ENCODE results near the gene PITRM1.

The PITRM1 gene

GRCh38 chr10:3203016-3203811 lies 30.6 kb upstream of the PITRM1 start:
- Histone ChIP-seq H3K9ac (no peak overlapping the region), H4K20me1 (no peaks in the 10 kb centered on the region), H3K27ac (no peak overlapping the region), H3K4me1 (peaks cover 0 to 14% (median 9%) of the 10 kb centered on the region in 10 experiments; a peak in 13 of 20 replicates), H3K4me3 (no peak overlapping the region), H3K9me3 (replicated peaks in 1 of 11) (no peaks in the 10 kb centered on the region), H3K36me3 (no peaks in the 10 kb centered on the region), H3K27me3 (peaks cover 0 to 8% (median 0%) of the 10 kb centered on the region in 11 experiments; a peak in 2 of 22 replicates), H3K4me2 (peak overlapping the region in 8 of 11 experiments; percentile 5 to 52 (median 36); a peak in 11 of 22 replicates)
- TF ChIP-seq Cebpa-rat (IDR thresholded peaks at IDR 0.05): no peak

- Histone ChIP-seq H3K4me3 (no peak overlapping the region), H3K36me3 (no peaks in the 10 kb centered on the region), H3K27me3 (peaks cover 0 to 9% (median 0%) of the 10 kb centered on the region in 11 experiments; a peak in 3 of 22 replicates), H3K9me3 (replicated peaks in 1 of 11) (no peaks in the 10 kb centered on the region), H3K27ac (no peak overlapping the region), H3K9ac (no peak overlapping the region), H3K4me2 (no peak overlapping the region), H3K4me1 (peaks cover 3 to 22% (median 12%) of the 10 kb centered on the region in 10 experiments; a peak in 12 of 20 replicates), H4K20me1 (no peaks in the 10 kb centered on the region)
- TF ChIP-seq Cebpa-rat (IDR thresholded peaks at IDR 0.05): no peak
Observed at GRCh38 chr10:3201796-3202195, 29.2 kb upstream of the PITRM1 start.

- Histone ChIP-seq H3K4me2 (no peak overlapping the region), H3K9ac (no peak overlapping the region), H4K20me1 (no peaks in the 10 kb centered on the region), H3K27me3 (peaks cover 0 to 9% (median 0%) of the 10 kb centered on the region in 11 experiments; a peak in 3 of 22 replicates), H3K27ac (no peak overlapping the region), H3K36me3 (no peaks in the 10 kb centered on the region), H3K4me1 (peaks cover 3 to 21% (median 12%) of the 10 kb centered on the region in 10 experiments; a peak in 12 of 20 replicates), H3K9me3 (replicated peaks in 1 of 11) (no peaks in the 10 kb centered on the region), H3K4me3 (no peak overlapping the region)
- no peak for TF ChIP-seq Cebpa-rat (IDR thresholded peaks at IDR 0.05)
Observed at GRCh38 chr10:3199488-3199887, 26.9 kb upstream of the PITRM1 start.

- Histone ChIP-seq H3K9ac (no peak overlapping the region), H3K36me3 (no peaks in the 10 kb centered on the region), H3K4me3 (no peak overlapping the region), H3K4me2 (no peak overlapping the region), H4K20me1 (no peaks in the 10 kb centered on the region), H3K27ac (no peak overlapping the region), H3K27me3 (peaks cover 0 to 9% (median 0%) of the 10 kb centered on the region in 11 experiments; a peak in 3 of 22 replicates), H3K4me1 (peaks cover 3 to 19% (median 11%) of the 10 kb centered on the region in 10 experiments; a peak in 12 of 20 replicates), H3K9me3 (replicated peaks in 1 of 11) (no peaks in the 10 kb centered on the region)
- TF ChIP-seq Cebpa-rat (IDR thresholded peaks at IDR 0.05): no peak
Observed at GRCh38 chr10:3198900-3199299, 26.3 kb upstream of the PITRM1 start.

- Histone ChIP-seq H3K4me1 (peaks cover 0 to 13% (median 6%) of the 10 kb centered on the region in 10 experiments; a peak in 7 of 20 replicates), H3K4me2 (peak overlapping the region; percentile 16 to 79 (median 57)), H3K9ac (peak overlapping the region in 4 of 11 experiments; percentile 10 to 49 (median 31); a peak in 5 of 22 replicates), H3K4me3 (no peak overlapping the region; a peak in 2 of 20 replicates), H3K27me3 (peaks cover 0 to 9% (median 0%) of the 10 kb centered on the region in 11 experiments; a peak in 3 of 22 replicates), H3K27ac (no peak overlapping the region), H4K20me1 (no peaks in the 10 kb centered on the region), H3K9me3 (replicated peaks in 1 of 11) (no peaks in the 10 kb centered on the region), H3K36me3 (no peaks in the 10 kb centered on the region)
- TF ChIP-seq Cebpa-rat (IDR thresholded peaks at IDR 0.05): no peak
Observed at GRCh38 chr10:3197348-3198003, 24.9 kb upstream of the PITRM1 start.

- Histone ChIP-seq H3K27me3 (peaks cover 0 to 9% (median 0%) of the 10 kb centered on the region in 11 experiments; a peak in 3 of 22 replicates), H4K20me1 (no peaks in the 10 kb centered on the region), H3K36me3 (no peaks in the 10 kb centered on the region), H3K27ac (no peak overlapping the region), H3K9ac (peak overlapping the region in 4 of 11 experiments; percentile 10 to 49 (median 31); a peak in 4 of 22 replicates), H3K4me2 (peak overlapping the region; percentile 16 to 79 (median 57)), H3K9me3 (replicated peaks in 1 of 11) (no peaks in the 10 kb centered on the region), H3K4me1 (peaks cover 0 to 13% (median 6%) of the 10 kb centered on the region in 10 experiments; a peak in 7 of 20 replicates), H3K4me3 (no peak overlapping the region; a peak in 2 of 20 replicates)
- no peak for TF ChIP-seq Cebpa-rat (IDR thresholded peaks at IDR 0.05)
Observed at GRCh38 chr10:3196958-3197347, 24.4 kb upstream of the PITRM1 start.

GRCh38 chr10:3196482-3196881 lies 23.9 kb upstream of the PITRM1 start:
- Histone ChIP-seq H3K9me3 (replicated peaks in 1 of 11) (no peaks in the 10 kb centered on the region), H3K4me2 (no peak overlapping the region; a peak in 1 of 22 replicates), H3K4me1 (peaks cover 0 to 13% (median 6%) of the 10 kb centered on the region in 10 experiments; a peak in 7 of 20 replicates), H3K9ac (no peak overlapping the region), H3K27me3 (peaks cover 0 to 9% (median 0%) of the 10 kb centered on the region in 11 experiments; a peak in 3 of 22 replicates), H3K4me3 (no peak overlapping the region), H3K36me3 (no peaks in the 10 kb centered on the region), H3K27ac (no peak overlapping the region), H4K20me1 (no peaks in the 10 kb centered on the region)
- no peak for TF ChIP-seq Cebpa-rat (IDR thresholded peaks at IDR 0.05)

- Histone ChIP-seq H3K36me3 (no peaks in the 10 kb centered on the region), H3K9me3 (replicated peaks in 1 of 11) (no peaks in the 10 kb centered on the region), H3K27ac (no peak overlapping the region), H4K20me1 (no peaks in the 10 kb centered on the region), H3K4me3 (no peak overlapping the region), H3K4me2 (no peak overlapping the region), H3K4me1 (peaks cover 0 to 13% (median 6%) of the 10 kb centered on the region in 10 experiments; a peak in 7 of 20 replicates), H3K27me3 (peaks cover 0 to 9% (median 0%) of the 10 kb centered on the region in 11 experiments; a peak in 3 of 22 replicates), H3K9ac (no peak overlapping the region)
- TF ChIP-seq Cebpa-rat (IDR thresholded peaks at IDR 0.05): no peak
Observed at GRCh38 chr10:3195726-3196125, 23.1 kb upstream of the PITRM1 start.

GRCh38 chr10:3195286-3195685 lies 22.7 kb upstream of the PITRM1 start:
- Histone ChIP-seq H3K9ac (no peak overlapping the region), H3K4me2 (no peak overlapping the region), H3K4me3 (no peak overlapping the region), H3K9me3 (replicated peaks in 1 of 11) (no peaks in the 10 kb centered on the region), H3K4me1 (peaks cover 0 to 13% (median 6%) of the 10 kb centered on the region in 10 experiments; a peak in 7 of 20 replicates), H3K27ac (no peak overlapping the region), H4K20me1 (no peaks in the 10 kb centered on the region), H3K36me3 (no peaks in the 10 kb centered on the region), H3K27me3 (peaks cover 0 to 9% (median 0%) of the 10 kb centered on the region in 11 experiments; a peak in 3 of 22 replicates)
- TF ChIP-seq Cebpa-rat (IDR thresholded peaks at IDR 0.05): no peak
